IPS-NIHi11 (cell line): ENCODE measurements around the gene LARGE1.

Experiments used
- DNase-seq: peaks from one replicate; pipeline ENCODE4 v3.0.0; 2012; ENCODE audit warnings: mixed read lengths, low spot score

Gene LARGE1

GRCh38 chr22:33853200-33854097 lies 66.8 kb downstream of the LARGE1 start:
- peak; percentile 30 for DNase-seq

DNA sequence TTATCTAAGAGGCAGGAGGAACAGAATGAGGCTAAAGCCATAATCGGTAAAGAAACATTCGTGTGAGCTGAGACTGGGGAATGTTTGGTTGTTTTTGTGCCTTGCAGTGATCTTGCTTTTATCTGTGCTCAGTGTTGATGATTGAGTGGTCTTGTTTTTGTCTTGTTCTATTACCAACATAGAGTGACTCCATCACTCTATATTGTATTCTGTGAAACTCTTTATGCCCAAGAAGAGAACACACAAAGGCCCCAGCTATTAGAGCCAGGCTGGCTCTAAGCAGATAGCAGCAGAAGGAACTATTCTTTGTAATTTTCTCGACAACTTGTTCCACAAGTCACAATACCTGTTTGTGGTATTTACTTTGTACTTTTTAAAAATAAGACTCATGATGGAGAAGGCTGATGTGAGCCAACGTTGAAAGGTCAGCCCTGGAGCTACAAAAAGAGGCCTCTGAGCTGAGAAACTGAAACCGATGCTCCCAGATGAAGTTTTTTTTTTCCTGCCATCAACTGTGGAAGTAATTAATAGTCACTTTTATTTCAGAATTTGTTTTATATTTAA lies 68.4 kb downstream of the LARGE1 start:
- no peak for DNase-seq

- DNase-seq, result no peak
Measured at GRCh38 chr22:33851240-33851639, 69.0 kb downstream of the LARGE1 start.

DNA sequence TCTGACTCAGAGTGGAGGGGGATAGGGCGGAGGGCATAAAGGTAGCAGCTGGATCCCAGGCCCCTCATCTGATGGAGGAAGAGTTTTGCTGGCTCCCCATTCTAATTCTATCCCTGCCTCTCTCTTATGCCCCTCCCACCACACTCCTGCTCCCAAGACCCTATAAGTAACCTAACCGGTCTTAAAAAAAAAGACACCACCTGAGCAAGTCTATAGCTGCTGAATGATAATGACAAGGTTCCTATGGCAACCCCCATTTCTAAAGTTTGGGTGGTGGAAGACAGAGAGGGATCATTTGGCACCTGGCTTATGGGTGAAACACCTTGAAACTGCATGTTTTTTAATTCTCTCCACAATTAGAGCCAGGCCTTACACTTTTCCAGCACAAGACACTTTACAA lies 69.6 kb downstream of the LARGE1 start:
- DNase-seq, result peak; percentile 54

- no peak for DNase-seq
Measured at GRCh38 chr22:33850193-33850592, 70.1 kb downstream of the LARGE1 start.

DNA sequence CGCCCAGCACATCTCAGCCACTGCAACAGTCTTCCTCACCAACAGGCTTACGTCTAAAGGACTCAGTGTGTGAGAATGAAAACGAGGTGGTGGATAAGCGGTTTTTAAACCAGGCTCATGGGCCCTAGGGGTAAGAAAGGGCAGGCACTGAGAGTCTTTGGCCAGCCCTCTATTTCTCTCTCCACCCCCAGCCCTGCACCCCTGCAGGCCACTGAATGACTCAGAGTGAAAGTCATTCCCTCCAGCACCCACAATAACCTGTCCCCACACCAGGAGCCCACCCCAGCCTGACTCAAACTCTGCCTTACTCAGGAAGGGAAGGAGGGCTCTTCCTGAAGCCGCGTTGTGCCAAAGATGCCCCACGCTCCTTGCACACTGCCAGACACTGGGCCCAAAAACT lies 72.0 kb downstream of the LARGE1 start:
- no peak for DNase-seq

DNA sequence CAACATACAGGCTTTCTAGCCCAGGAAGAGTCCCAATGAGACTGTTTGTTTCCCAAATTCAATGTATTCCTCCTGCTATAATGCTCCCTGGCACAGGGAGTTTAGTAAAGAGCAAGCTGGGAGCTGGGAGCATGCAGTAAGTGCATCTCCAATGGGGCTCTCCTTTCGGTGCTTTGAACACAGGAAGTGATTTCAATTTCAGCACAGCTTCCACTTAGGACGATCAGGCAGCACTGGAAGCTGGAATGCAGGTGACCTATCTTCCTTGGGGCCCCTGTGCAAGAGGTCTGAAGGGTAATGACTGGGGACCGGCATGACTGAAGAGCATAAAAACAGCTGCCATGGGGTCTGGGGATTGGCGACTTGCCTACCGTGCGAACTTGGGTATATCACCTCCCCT lies 76.0 kb downstream of the LARGE1 start:
- DNase-seq, result no peak

GRCh38 chr22:33842421-33843094 lies 77.7 kb downstream of the LARGE1 start:
- no peak for DNase-seq

DNA sequence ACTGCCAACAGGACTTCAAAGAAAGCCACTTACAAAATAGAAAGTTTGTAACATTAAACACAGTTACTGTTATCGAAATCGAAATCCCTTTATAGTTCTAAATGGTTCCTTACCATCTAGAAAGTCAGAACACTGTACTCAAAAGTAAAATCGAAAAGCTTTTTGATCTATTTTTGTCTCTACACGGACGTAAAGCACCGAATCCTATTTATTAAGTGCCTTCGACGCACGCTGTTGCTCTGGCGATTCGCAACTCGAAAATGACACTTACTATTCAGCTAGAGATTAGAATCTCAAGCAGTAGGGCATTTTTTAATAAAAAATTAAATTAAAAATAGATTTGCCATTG lies 78.3 kb downstream of the LARGE1 start:
- DNase-seq, result no peak

DNA sequence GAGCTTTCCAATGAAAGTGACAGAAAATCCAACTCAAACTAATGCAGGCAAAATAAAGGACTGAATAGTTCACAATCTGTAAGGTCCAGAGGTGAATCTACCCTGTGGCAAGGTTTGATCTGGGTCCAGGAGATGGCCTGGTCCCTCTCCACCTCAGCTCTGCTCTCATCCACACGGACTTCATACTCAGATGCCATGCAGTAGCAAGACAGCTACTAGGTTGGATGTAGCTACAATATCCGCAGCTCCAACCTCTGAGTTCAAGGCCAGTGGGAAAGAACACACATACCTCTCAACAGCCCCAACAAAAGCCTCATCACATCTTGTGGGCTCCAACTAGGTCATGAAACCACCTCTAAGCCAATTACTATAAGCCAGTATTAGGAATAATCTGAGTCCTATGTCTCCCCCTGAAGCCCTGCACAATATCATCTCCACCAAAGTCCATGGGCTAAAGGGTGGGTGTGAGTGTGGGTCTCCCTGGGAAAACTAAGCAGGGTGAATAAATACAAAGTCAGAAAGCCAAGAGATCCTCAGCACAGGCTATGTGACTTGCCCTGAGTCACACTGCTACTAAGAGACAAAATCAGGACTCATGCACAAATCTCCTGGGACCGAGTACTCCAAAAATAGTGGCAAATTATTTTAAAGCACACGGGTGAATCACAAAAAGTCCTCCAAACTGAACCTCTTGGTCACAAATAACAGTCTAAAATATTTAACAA lies 78.8 kb downstream of the LARGE1 start:
- DNase-seq, result no peak

- DNase-seq, result no peak
Measured at GRCh38 chr22:33838644-33839043, 81.6 kb downstream of the LARGE1 start.

DNA sequence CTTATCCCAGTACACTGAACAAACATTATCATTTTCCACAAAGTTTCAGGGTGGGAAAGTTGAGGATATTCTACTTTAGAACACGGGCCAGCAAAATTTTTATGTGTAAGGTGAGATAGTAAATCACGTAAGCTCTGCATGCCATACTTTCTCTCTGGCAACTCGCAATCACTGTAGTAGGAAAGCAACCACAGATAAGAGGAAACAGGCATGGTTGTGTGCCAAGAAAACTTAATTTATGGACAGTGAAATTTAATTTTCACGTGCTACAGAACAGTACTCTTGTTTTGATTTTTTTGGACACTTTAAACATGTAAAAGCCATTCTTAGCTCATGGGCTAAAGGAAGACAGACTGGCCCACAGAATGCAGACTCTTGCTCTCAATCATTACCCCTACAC lies 82.5 kb downstream of the LARGE1 start:
- no peak for DNase-seq

GRCh38 chr22:33835265-33835664 lies 85.0 kb downstream of the LARGE1 start:
- no peak for DNase-seq

- DNase-seq, result no peak
Measured at GRCh38 chr22:33832558-33833151, 87.6 kb downstream of the LARGE1 start.

DNA sequence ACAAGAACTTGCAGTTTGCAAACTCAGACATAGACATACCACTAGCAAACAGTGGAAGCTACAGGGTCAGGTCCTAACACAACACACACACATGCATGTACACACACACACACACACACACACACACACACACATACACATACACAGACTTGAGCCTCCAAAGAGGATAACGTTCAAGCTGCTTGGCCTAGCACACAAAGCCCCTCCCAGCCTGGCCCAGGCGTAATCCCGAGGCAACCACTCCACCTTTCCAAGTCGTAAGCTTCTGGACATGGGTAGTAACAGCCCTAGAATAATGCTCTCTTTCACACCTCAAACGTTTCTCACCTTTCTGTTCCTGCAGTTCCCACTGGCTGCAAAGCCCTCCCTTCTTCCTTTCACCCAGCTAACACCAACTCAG lies 88.6 kb downstream of the LARGE1 start:
- DNase-seq, result no peak

- DNase-seq, result no peak
Measured at GRCh38 chr22:33831207-33831606, 89.1 kb downstream of the LARGE1 start.

- peak; percentile 19 for DNase-seq
Measured at GRCh38 chr22:33829546-33830280, 90.6 kb downstream of the LARGE1 start.

DNA sequence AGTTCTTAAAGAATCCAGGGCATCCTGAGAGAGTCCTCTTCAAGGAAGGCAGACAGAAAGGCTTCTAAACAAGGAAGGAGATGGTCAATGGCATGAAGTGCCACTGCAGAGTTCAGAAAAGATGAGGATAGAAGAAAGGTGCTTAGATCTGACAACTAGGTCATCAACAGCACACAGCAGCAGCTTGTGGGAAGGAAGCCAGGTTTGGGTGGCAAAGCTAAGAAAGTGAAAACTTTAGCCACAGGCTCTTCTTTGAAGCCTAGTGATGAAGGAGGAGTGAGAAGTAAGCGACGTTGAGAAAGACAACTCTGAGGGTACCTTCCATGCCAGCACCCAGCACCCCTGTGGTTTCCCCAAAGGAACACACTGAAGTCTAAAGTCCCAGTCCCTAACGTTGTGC lies 92.0 kb downstream of the LARGE1 start:
- DNase-seq, result no peak

GRCh38 chr22:33825761-33826160 lies 94.5 kb downstream of the LARGE1 start:
- no peak for DNase-seq

DNA sequence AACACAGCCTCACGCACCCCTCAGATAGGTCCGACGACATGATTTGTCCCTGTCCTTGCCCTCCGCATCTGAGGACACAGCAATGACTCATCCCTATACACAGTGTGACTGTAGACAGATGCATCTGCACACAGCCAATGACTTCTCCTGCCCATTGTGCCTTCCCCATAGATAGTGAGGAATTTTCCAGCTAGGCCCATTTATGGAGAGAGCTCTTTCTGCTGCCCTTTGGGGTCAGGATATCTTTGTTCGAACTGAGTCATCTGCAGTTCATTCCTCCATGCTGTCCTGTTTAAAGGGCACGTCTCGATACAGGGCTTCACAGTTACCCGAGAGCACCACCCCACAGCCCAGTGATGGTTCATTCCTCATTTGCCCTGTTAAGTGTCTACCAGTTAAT lies 96.7 kb downstream of the LARGE1 start:
- DNase-seq, result no peak

DNA sequence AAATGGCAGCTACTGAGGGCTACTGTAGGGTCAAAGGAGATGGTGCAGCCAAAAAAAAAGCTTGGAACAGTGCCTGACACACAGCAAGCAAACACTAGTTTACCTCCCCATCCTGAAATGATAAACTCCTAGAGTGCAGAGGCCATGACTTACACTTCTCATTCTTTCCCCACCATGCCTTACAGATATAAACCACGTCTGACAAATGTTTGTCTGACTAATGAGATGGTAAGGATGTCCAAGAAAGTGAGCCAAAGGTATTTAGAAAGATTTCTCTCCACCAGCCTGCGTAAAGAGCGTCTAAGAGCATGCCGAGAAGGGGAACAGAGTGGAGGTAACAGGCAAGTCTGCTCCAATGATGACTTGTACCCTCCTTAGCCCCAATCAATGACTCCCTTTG lies 99.0 kb downstream of the LARGE1 start:
- DNase-seq, result no peak

- no peak for DNase-seq
Measured at GRCh38 chr22:33819743-33820142, 100.5 kb downstream of the LARGE1 start.
